HG03575 (cell line): ENCODE data around the gene GAS6.
"Not testable (repeated sequence)": the region's sequence is repeated elsewhere in the genome, so short reads cannot be mapped to it uniquely, and the experiment has no call there.

ENCODE experiments used
- ATAC-seq: cut with Tn5 transposase; IDR thresholded peaks from one replicate; pipeline ENCODE4 v1.9.1; 2021; ENCODE audit not compliant: unreplicated experiment, insufficient number of reproducible peaks, low FRiP score; ENCODE audit errors: extremely low read depth

GAS6 gene

DNA sequence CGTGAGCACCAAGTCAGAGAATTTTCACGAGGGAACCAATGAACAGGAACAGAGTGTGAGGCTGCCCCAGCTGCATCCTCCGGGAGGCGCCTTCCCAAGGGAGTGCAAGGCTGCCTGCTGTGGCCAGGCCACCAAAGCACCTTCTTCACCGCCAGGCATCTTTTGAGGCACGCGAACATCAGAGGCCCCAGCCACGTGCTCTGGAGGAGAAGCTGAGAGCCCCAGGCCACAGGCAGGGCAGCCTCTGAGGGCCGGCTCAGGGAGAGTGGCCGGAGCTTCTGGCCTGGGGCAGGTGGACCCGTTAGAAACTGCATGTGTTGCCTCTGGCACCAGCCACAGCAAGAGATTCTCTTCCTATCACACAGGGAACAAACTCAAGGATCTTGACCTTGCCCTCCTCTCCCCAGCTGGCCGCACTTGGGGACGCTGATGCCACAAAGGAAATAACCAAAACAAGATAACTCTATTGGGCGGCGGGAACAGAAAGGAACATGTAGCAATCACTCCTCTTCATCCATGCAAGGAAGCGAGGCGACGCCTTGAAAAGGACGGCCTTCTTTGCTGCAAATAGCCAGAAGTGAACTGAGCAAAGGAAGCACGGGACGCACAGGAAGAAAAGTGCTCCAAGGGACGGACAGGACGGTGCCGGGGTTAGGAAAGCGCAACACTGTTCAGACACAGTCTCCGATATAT is 19.9 kb downstream of the GAS6 start:
- no peak for ATAC-seq

DNA sequence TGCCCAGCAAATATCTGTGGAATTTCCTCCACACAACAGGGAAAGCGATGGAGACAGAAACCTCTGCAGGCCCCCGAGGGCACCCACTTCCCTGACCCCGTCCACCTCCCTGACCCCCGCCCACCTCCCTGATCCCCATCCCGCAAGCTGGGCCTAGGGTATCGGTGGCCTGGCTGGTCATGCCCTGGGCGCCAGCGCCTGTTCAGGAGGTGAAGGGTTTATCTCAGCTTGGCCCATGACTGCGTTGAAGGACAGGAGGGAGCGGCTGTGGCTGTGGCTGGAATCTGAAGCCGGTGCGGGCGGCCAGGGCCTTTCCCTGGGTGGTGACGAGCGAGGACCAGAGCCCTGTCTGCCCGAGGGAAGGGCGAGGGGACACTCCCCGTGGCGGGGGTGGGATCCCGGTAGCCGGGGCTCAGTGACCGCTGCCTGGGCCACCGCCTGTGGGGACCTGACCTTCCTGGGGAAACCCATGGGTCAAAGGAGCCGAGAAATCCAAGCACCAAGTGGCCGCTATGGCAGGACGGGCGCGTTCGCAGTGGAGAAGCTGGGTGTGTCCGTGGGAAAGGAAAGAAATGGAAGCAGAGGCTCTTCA is 20.7 kb downstream of the GAS6 start:
- no peak for ATAC-seq

DNA sequence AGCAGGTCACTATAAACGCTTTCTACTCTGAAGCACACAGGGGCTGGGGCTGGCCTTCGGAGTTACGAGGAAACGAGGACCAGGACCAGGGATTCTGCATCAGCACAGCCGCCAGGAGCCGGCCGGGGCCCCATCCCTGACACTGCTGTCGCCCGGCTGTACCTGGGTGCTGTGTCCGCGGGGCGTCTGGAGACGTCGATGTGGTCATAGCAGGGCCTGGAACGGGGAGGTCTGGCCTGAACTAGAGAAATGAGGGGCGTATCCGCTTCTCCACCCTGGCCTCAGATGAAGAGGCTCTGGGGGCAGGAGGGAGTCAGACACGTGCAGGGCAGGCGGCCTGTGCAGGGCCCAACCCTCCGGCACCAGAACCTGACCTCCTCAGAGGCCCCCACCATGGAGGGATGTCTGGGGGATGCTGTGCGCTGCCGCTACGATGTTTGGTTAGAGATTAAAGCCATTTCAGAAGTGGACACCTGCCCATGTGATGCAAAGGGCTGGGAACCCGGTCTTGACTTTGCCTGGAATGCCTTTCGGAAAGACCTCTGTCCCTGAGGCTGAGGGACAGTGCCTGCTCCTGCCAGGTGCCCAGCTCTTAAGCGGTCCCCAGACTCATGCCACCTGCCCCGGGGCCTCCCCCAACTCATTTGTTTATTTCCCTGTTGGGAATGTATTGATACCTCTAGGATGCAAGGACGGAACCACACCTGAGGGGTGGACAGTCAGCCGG is 21.4 kb downstream of the GAS6 start:
- ATAC-seq: no peak

DNA sequence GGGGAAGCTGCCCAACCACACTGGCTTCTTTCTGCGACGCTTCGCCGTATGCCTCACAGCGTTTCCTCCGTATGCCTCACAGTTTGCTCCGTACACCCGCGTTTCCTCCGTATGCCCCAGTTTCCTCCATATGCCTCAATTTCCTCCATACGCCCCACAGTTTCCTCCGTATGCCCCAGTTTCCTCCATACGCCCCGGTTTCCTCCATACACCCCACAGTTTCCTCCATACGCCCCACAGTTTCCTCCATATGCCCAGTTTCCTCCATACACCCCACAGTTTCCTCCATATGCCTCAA is 22.6 kb downstream of the GAS6 start:
- no peak for ATAC-seq

DNA sequence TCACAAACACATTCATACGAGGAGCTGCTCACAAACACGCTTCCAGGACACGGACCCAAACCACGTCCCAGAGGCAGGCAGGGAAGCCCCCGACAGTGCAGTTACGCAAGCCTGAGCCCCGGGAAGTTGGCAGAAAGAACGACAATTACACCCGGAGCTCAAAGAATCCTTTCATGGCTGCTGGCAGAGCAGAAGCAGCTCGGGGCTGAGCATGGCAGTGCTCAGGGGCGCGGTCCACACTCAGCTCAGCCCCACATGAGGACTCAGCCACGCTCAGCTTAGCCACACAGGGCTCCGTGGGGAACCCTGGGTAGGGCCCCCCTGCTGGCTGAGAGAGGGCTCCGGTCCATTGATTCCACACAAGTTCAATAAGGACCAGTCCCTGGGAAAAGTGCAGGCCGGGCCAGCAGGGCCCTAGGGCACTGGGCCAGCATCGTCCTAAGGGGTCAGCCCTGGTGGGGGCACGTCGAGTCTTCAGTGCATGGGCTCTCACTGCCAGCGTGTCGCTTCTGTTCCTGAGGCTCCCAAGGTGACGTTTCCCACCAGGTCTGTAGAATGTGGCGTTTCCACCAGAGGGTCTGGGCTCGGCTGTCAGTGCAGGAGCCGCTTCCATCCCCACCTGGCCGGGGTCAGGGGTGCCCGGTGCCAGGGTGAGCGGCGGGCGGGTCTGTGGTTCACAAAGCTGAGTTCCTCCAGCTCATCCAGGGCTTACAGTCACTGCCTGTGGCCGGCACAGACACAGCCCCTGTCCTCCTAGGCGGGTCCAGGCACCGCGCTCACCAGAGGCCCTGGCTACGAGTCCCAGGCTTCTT is 23.1 kb downstream of the GAS6 start:
- ATAC-seq: no peak

DNA sequence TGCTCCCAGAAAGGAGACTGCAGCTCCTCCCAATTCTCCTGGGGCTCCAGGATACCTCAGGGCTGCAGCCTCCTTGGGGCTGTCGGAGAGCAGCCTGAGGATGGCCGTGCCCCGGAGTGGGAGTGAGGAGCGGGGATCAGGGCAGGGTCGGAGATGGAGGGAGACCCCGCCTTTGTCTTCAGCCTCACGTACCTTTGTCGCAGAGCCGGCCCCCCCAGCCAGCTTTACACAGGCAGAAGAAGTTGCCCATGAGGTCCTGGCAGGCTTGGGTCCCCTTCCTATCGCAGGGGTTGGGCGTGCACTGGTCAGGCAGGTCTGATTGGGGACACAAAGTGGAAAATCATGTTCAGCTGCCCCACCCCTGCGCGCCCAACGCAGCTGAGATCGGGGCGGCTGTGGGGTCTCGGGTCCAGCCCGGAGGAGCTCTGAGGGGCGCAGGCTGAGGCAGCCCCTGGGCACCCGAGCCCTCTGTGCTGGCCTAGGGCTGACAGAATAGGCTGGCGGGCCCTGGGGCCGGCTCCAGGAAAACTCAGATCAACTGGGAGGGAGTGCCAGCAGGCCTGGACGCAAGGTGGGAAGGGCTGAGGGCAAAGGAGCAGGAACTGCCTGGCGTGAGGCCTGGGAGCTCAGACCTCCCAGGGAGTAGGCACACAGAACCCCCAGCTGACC is 24.2 kb downstream of the GAS6 start:
- ATAC-seq: no peak

DNA sequence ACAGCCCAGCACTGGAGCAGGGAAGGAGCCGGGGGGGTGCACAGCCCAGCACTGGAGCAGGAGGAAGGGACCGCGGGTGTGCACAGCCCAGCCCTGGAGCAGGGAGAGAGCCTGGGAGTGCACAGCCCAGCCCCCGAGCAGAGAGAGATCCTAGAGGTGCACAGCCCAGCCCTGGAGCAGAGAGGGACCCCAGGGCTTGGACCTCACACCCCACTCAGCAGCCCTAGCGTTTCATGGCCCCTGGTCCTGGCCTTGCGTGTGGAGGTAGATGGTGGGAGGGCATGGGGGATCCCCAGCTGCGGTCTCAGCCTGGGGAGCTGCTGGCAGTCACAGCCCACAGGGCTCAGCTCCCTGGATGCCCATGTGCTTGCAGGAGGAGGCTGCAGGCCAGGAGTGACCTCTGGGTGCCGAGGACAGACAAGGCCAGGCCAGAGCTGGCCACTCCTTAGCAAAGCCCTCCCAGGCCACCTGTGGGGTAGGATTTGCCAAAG is 25.1 kb downstream of the GAS6 start:
- no peak for ATAC-seq

DNA sequence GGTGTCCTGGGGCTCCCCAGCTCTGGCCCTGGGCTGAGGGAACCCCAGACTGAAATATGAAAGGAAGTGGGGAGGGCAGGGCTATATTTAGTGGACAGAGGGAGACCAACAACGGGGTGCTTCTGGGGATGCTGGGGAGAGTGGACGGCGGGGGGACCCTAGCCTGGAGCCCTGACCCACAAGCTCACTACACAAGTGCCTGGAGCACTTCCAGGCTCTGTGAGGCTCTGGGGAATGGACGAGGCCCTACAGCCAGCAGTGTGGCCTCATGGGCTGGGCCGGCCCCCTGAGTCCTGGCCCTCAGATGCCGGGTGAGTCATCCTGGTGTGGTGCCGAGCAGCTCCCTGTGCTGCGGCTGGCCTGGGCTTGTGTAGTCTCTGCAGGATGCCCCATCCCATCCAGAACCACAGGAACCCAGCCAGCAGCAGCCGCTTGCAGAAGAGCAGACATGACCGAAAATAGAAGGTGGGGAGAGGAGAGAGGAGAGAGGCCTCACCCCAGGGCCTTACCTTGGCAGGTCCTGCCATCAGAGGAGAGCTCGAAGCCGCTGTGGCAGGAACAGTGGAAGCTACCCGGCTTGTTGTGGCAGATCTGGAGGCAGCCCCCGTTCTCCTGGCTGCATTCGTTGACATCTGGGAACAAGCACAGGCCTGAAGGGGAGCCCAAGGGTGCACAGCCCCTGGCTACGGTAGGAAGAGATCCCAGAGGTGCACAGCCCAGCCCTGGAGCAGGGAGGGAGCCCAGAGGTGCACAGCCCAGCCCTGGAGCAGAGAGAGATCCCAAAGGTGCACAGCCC is 26.1 kb downstream of the GAS6 start:
- ATAC-seq: no peak

DNA sequence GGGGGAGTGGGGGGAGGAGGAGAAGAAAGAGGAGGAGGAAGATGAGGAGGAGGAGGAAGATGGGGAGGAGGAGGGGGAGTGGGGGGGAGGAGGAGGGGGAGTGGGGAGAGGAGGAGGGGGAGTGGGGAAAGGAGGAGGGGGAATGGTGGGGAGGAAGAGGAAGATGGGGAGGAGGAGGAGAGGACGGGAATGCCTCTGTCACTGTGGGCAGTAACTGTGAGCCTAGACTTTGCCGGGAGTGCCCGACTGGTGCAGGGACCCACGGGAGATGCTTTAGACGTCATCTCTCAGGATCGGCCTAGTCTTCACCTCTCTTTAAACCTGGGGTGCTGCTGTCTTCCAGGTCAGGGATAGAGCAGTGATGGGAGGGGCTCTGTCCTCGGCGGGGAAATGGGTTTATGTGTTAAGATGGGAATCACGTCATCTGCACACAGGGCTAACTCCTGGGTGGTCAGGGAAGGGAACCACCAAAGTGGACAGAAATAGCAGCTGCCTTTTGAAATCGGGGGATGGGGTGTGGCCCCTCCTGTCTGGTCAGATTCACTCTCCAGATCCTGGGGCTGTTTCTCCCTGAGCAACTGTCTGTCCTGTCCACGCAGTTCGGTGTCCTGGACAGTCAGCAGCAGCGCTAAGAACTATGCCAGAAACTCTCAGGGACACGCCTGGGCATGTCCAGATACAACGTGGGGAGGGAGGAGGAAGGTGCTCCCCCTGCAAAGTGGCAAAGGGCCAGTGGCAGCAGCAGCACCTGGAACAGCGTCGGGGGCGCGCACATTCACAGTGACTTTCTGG is 26.9 kb downstream of the GAS6 start:
- no peak for ATAC-seq

DNA sequence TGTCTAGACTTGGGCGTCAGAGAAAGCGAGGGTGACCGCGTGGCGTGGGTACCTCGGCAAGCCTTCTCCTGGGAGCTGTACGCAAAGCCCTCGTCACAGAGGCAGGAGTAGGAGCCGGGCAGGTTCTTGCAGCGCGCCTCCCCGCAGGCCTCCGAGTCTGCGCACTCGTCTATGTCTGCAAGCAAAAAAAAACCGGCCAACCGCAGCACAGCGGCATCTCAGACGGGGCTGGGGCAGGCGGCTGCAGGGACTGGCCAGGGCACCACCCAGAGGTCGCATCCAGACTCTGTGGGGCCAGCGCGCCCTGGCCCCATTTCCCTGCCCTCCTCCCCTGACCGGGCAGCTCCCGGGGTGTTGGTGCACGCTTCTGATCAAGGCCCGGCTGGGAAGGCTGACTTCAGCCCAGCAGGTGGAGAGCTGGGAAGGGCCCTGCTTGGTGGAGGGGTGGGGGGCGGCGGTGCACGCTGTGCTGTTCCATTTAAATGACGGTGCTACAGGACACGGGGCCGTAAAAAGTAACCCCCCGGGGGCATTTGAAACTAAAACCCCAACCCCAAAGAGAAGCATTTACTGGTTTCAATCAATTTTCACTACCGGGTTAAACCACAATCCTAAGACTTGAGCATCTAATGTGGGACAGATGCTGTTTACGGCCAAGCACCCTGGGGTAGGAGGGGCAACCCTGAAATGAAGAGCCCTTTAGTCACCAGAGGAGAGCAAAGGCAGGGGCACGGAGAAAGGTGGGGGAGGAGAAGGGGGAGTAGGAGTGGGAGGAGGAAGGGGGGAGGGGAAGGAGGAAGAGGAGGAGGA is 28.2 kb downstream of the GAS6 start:
- no peak for ATAC-seq

DNA sequence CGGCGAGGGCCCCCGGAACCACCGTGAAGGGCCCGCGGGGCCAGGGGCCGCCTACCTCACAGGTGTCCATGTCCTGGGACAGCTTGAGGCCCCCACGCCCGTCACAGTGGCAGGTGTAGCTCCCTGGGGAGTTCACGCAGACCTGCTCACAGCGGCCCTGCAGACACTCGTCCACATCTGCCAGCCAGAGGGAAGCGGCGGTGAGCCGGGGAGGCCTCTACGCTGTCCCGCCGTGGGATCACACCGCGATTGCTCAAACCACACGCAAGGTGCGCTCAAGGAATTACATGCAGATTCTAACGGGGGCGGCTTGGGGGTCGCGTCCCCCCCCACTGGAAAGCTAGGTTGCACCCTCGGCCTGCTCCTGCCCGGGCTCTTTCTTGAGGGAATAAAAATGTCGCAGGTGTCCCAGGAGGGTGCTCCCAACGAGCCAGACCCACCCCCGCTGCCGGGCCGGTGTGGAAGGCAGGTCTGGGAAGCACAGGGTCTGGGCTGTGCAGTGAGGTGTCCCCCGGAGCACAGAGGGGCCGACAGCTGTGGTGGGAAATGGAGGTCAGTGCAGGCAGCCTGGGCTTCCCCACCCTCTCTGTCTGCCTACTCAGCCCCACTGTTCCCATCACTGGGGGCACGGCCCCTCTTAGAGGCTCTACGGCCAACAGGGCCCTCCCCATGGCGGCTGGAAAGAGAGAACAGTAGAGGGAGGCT is 29.2 kb downstream of the GAS6 start:
- ATAC-seq: no peak

DNA sequence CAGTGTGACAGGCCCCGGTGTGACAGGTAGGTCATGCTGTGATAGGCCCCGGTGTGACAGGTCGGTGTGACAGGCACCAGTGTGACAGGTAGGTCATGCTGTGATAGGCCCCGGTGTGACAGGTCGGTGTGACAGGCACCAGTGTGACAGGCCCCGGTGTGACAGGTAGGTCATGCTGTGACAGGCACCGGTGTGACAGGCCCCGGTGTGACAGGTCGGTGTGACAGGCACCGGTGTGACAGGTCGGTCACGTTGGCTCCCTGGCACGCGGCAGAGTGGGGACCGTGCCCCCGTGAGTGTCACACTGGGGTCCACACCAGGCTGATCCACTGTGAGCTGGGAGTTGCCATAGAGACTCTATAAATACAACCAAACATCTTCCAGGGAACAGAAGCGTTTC is 29.9 kb downstream of the GAS6 start:
- not testable (repeated sequence) for ATAC-seq

DNA sequence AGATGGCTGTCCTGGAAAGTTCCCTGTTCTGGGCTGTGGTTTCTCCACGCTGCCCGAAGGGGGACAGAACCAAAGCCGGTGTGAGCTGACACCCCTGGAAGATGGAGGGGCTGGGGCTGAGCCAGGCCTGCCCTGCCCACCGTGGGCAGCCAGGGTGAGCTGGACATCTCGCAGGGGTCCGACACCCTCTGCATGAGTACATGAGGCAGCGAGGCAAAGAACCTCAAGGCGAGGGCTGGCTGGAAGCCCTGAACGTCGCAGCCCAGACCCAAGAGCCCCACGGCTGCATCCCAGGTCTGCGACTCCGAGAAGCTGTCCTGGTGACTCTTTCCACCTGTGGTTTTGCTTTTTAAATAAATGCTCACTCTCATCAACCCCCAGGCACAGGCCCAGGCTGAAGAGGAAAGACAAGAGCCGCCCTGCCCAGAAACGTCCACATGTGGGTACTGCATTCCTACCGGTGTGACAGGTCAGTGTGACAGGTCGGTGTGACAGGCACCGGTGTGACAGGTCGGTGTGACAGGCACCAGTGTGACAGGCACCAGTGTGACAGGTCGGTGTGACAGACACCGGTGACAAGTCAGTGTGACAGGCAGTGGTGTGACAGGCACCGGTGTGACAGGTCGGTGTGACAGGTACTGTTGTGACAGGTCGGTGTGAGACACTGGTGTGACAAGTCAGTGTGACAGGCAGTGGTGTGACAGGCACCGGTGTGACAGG is 30.6 kb downstream of the GAS6 start:
- ATAC-seq: no peak

DNA sequence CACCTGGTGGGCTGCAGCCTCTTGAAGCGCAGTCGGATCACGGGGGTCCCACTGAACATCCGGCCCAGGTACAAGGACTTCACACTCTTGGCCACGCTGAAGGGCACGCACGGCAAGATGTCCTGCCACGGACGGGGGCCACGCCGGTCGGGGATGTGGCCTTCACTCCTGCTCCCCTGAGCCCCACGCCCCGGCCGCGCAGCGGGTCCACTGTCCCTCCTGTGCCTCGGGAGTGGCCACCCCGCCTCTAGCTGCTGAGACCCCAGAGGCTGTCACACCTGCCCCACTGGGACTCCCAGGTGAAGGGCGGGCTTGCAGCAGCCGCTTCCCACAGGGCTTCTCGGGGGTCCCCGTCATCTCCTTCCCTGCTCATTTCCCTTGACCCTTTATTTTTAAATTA is 31.2 kb downstream of the GAS6 start:
- ATAC-seq: no peak

DNA sequence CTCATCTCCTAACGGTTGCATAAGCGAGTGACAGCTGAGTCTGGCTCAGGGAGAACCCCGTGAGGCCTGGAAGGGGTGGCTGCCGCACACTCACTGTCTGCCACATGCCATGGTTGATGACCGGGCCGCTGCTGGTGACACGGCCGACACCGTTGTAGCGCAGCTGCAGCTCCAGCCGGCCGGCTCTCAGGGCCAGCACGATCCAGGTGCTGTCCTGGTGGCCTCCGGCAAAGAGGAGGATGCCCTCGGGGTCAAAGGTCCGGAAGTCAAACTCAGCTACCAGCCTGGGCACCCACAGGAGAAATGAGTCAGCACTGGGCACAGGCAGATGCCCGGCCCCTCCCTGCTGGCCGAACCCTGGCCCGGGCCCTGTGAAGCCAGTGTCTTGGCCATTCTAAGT is 31.7 kb downstream of the GAS6 start:
- no peak for ATAC-seq

DNA sequence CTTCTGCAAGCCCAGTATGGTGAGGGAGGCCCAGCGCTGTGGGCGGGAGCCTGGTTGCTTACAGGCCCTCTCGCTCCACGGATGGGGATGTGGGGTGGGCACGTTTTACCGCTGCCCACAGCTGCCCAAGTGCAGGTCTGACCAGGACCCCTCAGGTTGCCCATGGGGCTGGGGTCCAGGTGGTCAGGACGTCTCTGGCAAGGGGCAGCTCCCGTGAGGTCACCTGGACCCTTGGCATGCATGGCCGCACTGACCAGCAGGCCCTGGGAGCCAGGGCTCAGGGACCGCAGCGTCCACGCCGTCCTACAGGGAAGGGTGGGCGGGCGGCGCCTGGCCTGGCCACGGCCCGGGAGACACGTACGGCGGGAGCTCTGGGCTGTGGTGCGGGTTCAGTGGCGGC is 32.8 kb downstream of the GAS6 start:
- no peak for ATAC-seq
